GM19395 (cell line): ENCODE measurements around the gene POU2AF2.
"Not testable (repeated sequence)": the region's sequence is repeated elsewhere in the genome, so short reads cannot be mapped to it uniquely, and the experiment has no call there.

Source experiments
- ATAC-seq: cut with Tn5 transposase; IDR thresholded peaks from one replicate; pipeline ENCODE4 v1.9.1; 2021; ENCODE audit warnings: mild to moderate bottlenecking, moderate library complexity; ENCODE audit not compliant: unreplicated experiment

Gene POU2AF2

DNA sequence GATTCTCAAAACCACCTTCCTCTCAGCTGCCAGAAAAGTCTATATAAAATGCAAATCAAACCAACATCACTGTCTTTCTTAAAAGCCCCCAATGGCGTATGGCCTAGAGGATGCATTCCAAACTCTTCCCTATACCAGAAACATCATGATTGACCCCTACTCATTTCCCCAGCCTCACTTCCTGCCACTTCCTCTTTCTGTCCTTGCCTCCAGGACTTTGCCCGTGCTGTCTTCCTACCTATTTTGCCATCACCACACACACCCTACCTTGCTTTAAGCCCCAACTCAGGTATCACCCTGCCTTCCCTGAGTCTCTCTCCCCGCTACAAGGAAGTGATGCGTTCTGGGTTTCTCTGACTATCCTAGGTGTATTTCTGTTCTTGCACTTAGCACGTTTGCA, 8.1 kb downstream of the POU2AF2 start:
- ATAC-seq, result no peak

DNA sequence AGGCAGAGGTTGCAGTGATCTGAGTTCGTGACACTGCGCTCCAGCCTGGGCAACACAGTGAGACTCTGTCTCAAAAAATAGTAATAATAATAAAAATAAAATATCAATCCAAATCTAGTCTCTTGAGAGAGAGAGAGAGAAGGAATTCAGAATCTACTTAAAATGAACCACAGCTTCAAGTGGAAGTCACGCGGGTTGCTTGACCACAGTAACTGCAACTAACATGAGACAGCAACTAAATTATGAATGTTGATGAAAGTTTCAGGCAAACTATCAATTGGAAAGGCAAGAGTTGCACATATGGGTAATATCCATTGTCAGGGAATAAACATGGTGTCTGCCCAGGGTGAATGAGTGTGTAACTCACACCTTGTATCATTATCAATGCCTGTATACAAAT, 12.5 kb downstream of the POU2AF2 start:
- ATAC-seq, result no peak

DNA sequence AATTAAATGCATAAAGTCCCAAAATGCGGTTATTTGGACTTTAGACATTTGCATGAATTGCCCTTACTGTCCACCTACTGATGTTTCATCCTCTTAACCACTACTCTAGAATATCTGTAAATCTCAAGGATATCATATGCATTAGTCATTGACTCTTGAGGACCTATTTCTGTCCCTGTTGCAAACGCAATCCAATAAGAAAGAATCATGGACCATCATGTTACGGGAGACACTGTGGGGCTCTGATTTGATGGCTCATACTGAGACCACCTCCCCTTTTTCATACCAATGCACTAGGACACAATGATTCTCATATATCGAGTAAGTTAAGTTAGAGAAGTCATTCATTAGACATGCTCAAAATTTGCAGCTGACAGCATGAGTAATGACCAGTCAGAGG, 14.4 kb downstream of the POU2AF2 start:
- ATAC-seq, result no peak

DNA sequence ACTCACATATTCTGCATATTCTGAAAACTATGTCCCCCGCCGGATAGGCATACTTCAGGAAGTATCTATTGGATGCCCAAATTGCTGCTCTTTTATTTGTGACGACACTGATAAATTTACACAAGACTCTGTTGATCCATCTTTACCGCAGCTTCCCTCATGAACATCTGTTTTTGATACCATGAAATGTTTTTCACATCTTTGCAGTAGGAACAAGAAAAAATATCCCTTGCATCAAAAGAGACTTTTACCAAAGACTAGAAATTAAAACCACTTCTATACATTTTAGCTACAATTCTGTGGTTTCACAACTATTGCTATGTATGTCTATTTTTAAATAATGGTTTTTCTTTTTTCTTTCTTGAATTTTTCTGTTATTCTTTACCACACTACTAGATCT, 15.3 kb downstream of the POU2AF2 start:
- ATAC-seq, result no peak

DNA sequence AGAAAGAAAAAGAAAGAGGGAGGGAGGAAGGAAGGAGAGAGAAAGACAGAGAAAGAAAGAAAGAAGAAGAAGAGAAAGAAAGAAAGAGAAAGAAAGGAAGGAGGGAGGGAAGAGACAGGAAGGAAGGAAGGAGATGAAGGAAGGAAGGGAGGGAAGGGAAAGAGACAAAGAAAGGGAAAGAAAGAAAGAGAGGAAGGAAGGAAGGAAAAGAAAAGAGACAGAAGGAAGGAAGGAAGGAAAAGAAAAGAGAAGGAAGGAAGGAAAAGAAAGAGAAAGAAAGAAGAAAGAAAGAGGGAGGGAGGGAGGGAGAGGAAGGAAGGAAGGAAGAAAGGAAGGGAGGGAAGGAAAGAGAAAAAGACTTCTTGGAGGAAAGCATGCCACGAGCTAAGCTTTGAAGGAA, 19.1 kb downstream of the POU2AF2 start:
- ATAC-seq, result no peak

DNA sequence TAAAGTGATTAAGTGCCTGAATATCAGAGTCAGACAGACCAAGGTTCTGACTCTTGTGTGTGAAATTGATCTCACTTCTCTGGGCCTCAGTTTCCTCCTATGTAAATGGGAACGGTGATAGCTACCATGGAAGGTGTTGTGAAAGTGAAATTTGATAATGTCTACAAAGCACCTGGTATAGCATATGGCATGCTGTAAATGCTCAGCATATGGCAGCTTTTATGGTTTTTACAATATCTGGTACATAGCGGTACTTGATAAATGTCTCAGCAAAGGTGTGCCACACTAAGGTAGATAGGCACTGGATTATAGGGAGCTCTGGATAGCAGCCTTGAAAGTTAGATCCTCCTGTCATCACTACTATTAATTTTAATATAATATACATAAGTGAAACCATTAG, 19.9 kb downstream of the POU2AF2 start:
- no peak for ATAC-seq

DNA sequence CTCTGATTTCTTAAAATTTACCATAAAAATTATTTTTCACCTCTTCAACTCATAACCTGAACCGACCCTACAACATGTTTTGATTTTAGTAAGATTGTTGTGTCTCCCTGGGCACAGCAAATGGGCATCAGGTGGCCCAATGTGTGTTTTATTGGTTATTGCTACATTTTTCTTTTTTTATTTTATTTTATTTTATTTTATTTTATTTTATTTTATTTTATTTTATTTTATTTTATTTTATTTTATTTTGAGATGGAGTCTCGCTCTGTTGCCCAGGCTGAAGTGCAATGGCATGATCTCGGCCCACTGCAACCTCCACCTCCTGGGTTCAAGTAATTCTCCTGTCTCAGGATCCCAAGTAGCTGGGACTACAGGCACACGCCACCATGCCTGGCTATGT, 22.8 kb downstream of the POU2AF2 start:
- ATAC-seq, result not testable (repeated sequence)

DNA sequence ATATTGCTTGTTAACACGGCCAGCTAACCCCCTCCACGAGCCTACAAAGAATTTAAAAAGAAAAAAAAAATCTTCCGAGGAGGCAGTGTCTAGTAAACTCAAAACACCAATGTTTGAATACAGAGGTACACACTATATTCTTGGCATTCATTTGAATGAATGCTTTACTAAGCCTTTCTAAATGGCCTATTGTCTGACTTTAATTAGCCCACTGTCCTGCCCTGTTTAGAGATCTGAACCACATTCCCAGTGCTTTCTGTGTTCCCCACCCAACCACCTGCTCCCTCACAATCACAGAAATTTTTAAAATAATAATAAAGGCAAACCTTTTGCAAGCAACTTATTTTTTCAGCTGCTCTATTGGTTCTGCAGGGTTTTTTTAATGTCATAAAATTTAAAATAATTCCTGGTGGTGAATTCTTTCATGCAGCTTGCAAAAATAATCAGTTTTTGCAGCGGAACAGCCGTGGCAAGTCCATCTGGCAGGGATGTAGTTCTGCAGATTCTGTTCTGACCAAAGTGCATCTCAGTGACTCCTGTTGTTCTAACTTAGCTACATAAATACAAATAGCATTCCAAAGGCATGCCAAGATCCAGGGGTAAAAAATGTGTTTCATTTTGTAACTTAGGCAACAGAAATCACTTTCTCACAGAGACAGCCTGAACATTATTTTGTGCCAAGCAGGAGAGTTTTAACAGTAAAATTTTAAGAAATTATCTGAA, 23.8 kb downstream of the POU2AF2 start:
- ATAC-seq, result no peak

DNA sequence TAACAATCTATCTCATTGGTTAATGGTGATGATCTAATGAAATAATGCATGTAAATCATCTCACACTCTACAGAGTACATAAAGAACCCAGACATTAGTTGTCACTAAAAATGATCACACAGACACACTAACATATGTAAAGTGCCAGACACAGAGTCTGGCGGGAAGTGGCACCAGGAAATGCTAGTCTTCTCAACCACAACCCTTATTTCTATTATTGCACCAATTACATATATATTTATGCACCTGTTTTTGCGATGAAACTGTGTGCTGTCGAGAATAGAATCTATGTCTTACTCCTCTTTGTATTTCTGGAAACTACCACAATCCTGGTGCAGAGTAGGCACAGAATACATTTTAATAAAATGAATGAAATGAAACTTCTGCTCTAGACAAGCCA, 26.9 kb downstream of the POU2AF2 start:
- no peak for ATAC-seq

DNA sequence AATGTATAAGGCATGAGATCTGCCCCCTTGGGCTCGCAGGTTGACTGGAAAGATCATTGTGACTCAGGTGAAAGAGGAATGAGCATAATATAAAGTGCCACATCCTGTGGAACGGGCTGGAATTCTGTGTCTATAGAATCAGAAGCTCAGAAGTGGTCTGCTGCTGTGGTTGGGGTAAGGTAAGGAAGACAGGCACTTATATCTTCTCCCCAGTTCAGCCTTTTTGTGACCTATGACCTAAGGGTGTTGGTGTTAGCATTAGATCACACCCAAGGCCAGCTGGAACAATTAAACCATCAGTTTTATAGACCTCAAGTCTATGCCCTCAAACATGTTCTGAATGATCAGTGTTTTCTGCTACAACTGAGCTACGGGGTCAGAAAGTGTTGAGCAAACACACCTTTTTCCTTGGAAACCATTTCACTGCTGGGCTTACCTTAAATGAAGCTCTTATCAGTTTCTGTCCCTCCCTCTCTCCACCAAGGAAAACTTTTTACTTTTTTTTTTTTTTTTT, 37.1 kb downstream of the POU2AF2 start:
- no peak for ATAC-seq

DNA sequence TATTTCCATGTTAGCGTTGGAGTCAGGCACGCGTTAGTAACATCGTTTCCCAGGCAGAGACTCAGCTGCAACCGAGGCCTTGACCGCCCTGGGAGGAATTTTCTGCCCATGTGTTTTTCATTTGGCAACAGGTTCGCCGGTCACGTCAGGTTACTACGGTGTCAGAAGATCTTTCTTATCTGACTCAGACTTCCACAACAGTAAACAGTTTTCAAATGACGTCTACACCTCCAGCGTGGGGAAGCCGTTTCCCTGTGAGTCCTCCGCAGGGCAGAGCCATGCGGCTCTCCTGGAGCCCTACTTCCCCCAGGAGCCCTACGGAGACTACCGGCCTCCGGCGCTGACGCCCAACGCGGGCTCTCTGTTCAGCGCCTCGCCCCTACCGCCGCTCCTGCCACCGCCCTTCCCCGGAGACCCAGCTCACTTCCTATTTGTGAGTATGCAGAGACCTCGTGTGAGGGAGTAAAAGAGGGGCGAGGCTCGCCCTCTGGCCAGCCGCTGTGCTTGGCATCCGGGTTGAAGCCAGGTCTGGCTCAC, 38.5 kb downstream of the POU2AF2 start:
- no peak for ATAC-seq

DNA sequence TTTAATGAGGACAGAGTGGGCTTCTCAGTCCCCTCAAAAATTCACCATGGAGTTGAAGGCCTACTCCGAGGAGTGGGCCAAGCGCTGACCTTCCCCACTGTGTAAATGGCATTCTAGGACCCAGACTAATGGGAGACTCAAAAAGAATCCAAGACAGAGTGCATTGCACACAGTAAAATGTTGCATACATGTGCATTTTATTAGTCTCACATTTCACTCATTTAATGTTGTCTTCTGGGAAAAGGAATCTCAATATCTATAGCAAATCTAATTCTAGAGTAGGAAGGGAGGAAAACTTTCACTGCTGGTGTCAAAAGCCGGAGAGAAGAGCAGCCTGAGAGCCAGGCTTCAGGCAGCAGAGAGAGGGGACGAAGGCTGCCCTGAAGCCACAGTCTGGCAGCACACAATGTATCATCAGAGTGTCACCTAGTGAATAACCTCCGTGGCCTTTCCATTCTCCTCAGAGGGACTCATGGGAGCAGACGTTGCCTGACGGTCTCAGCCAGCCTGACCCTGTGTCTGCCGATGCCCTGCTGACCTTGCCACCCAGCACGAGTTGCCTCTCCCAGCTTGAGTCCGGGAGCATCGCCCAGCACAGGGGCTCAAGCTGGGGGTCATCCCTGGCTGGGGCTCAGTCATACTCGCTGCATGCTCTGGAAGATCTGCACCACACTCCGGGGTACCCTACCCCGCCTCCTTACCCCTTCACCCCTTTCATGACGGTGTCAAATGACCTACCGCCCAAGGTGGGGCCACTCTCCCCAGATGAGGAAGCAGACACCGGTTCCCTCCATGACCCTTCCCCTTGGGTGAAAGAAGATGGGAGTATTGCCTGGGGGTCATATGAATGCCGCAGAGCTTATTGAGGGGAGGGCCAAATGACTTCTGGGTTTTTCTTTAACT, 39.9 kb downstream of the POU2AF2 start:
- ATAC-seq, result no peak

DNA sequence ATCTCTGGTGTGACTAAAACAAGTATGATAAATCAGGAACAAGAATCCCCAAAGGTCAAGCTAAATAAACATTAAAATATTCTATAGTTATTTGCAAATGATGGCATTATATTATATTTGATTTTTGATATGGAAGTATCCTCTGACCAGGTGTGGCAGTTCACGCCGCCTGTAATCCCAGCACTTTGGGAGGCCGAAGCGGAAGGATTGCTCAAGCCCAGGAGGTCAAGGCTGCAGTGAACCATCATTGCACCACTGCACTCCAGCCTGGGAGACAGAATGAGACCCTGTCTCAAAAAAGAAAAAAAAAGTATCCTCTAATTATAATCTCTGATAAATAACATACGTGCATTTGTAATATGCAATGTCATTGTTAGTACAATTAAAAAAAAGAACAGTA, 46.2 kb downstream of the POU2AF2 start:
- no peak for ATAC-seq

DNA sequence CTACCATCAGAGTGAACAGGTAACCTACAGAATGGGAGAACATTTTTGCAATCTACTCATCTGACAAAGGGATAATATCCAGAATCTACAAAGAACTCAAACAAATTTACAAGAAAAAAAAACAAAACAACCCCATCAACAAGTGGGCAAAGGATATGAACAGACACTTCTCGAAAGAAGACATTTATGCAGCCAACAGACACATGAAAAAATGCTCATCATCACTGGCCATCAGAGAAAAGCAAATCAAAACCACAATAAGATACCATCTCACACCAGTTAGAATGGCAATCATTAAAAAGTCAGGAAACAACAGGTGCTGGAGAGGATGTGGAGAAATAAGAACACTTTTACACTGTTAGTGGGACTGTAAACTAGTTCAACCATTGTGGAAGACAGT, 46.9 kb downstream of the POU2AF2 start:
- ATAC-seq, result not testable (repeated sequence)

DNA sequence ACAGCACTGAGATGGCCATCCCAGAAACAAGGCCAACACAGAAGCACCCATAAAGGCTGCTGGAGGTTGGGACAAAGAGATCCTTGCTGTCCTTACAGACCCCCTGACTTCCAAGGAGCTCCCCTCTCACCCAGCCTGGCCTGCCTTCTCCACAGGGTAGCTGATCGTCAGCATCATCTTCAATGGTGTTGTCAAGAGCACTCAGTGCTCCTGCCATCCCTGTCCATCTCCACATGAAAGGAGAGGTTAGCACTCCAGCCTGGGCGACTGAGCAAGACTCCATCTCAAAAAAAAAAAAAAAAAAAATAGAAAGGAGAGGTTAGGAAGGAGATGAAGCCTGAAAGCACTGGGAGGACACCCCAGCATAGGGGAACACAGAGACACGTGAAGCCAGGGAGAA, 50.7 kb downstream of the POU2AF2 start:
- ATAC-seq, result no peak

DNA sequence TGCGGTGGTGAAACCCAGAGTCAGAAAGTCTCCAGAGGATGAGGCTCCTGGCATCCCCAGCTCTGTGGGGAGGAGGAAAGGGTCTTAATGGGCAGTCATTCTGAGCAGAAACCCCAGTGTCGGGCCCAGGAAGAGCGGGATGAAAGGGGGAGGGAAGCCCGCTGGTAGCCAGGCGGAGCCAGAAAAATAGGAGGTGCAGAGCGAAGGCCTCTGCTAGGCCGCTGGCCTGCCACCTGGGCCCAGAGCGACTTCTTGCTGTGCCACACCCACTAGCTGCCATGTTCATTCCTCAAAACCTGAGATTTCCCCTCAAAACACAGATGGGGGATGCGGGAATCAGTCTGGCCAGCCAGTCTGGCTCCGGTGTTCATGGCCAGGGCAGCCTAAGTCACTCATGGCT, 52.2 kb downstream of the POU2AF2 start:
- ATAC-seq, result no peak

DNA sequence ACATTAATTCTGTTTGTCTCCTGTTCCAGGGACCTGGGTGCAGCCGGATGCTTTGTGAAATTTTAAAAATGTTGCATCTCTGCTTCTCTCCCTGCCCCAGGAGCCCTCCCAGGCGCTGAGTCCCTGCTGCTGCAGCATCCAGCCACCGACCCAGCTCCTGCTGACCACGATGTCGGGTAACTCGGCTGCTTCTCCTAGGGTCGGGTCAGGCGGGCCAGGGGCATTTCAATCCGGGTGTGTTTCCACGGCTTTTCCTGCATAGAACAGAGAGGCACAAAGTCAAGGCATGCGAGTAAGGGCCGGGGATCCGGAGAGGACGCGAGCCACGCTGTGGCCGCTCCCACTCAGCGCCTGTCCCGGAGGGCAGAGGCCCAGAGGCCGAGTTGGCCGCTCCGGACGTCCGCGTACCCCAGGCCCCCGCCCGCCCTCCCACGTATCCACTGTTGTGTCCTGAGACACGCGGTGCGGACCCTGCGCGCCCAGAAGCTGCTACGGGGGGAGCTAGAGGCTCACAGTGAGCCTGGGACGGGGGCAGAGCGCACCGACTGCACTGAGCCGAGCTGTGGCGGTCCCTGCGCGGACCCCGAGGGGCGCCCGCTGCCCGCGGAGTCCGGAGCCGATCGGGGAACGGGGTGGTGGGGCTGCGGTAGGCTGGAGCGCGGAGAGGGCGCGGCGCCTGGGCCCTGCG, 53.0 kb downstream of the POU2AF2 start, which contains the start of gene POU2AF3:
POU2AF3 (plus strand) TSS at position 134 of the 688 bp plus-strand sequence; CDS start at position 170, 36 bp downstream.
- ATAC-seq, result peak; percentile 25

DNA sequence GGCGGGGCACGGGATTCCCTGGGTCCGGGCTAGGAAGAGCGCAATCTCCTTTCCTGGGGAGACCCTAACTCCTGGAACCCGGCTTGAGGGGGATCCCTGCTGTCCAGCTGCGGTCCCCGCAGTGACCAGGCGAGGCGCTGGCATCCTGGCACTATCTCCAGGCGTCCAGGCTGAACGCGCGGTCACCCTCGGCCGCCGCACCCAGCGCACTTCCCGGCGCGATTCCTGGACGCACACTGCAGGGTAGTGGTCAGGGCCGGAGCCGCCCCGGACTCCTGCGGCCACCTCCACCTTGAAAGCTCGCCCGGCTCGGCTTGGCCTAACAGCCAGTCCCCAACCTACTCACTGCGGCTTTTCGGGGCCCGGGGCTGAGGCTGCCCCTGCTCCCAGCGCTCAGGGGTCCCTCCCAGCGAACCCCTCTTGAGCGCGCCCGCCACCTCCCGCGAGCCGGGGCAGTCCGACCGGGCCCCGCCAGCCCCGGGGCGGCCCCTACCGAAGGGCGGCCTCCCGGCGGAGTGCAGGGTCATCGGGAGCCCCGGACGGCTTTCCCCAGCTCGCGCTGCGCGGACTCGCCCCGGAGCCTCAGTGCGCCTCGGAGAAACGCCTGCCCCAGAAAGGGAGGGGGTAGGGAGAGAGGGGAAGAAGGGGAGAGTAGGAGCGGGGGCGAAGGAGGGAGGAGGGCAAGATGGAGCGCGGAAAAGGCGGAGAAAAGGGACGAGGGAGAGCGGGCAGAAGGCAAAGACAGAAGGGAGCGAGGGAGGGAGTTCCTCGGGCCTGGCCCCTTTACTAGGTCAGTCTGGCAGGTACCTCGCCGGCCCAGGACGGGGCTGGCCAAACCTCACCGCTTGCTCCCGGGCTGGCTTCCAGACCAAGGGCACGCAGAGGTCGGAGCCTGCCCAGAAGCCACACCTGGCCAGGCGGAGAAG, 53.8 kb downstream of the POU2AF2 start:
- ATAC-seq, result peak; percentile 58

DNA sequence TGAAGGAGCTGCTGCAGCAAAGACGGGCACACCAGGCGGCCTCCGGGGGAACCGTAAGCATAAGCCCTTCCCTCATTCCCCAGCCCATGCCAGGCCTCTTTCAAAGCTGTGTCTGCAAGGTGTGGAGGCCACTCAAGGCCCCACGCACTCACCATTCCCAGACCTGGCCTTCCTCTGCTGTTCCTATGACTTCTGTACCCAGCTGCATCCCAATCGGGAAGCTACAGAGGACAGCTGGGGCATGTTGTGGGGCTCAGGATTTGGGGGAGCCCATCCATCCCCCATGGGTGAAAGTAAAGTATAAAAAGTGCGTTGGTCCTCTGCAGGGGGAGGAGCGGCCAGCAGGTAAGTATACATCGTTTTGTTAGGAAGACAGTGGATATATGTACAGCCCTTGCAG, 55.0 kb downstream of the POU2AF2 start:
- ATAC-seq, result no peak
